A549 (cell line): ENCODE data around the gene OR2AJ1. TPM values are rescaled to one million over a fixed set of nuclear protein-coding genes. Genes with fewer than 3 reads are reported as not detected.
A peak's percentile ranks its signal among the peaks of the same experiment; 100 is the strongest.

Experiments used
- ATAC-seq, 2 experiments: fragments of 200-7000 bp in 1 of 2; fragments of >200 bp in 1 of 2; cut with Nextera tagmentation in 1 of 2; cut with Tn5 transposase in 1 of 2; 3 replicates each; pipeline versions ENCODE4 v1.8.0 to v1.9.1; 2018 to 2020; ENCODE audit warnings: mild to moderate bottlenecking in 1 of 2, moderate library complexity in 1 of 2
- CTCF ChIA-PET: fragments of 300-600 bp; sonication (Branson Sonifier 250); formaldehyde crosslinking; extraction: SDS; loops from one replicate; lab custom pipeline; 2021; ENCODE audit warnings: antibody characterized with exemption, inconsistent platforms; lab: Yijun Ruan, JAX
- POLR2A ChIA-PET: fragments of 350-600 bp; formaldehyde crosslinking; extraction: SDS; loops from one replicate; lab custom pipeline; 2021; ENCODE audit warnings: antibody characterized with exemption, inconsistent platforms; lab: Yijun Ruan, JAX
- DNase-seq, 2 experiments: peaks; one replicate each; pipeline versions ENCODE4 v3.0.0 to v3.0.0-alpha.2; 2011 to 2016; ENCODE audit warnings: low read depth in 1 of 2, low spot score in 1 of 2
- FAIRE-seq: peaks from 2 replicates; lab custom pipeline; 2011; peaks lifted over from hg19 to GRCh38; lab: Jason Lieb, UNC
- H3K27ac ChIP-seq, 2 experiments: fragments of >200 bp; sonication (Bioruptor Twin); formaldehyde crosslinking; 3 replicates each; pipeline ENCODE4 v1.5.1; 2016 to 2017
- H3K4me1 ChIP-seq: fragments of >200 bp; sonication (Bioruptor Twin); formaldehyde crosslinking; 3 replicates; pipeline ENCODE4 v1.6.1; 2016
- H3K4me2 ChIP-seq: fragments of >200 bp; sonication (Bioruptor Twin); formaldehyde crosslinking; 3 replicates; pipeline ENCODE4 v1.6.1; 2016
- H3K4me3 ChIP-seq: fragments of >200 bp; sonication (Bioruptor Twin); formaldehyde crosslinking; 3 replicates; pipeline ENCODE4 v1.5.1; 2016
- H3K9me3 ChIP-seq: fragments of >200 bp; sonication (Bioruptor Twin); formaldehyde crosslinking; 3 replicates; pipeline ENCODE4 v1.6.1; 2016
- CHD4 ChIP-seq: fragments of 200-600 bp; sonication (generic); IDR thresholded peaks from 2 replicates; pipeline ENCODE4 v1.6.1; 2016; ENCODE audit warnings: antibody characterized with exemption, mild to moderate bottlenecking, borderline replicate concordance
- EP300 ChIP-seq, 2 experiments: fragments of >200 bp; sonication (Bioruptor Twin); formaldehyde crosslinking; IDR thresholded peaks; 2 replicates in 1 of 2; 3 replicates in 1 of 2; pipeline ENCODE4 v1.6.1; 2016 to 2017
- FOSL2 ChIP-seq, 2 experiments: fragments of 450-650 bp in 1 of 2; fragments of >200 bp in 1 of 2; sonication (Bioruptor Twin) in 1 of 2; formaldehyde crosslinking; IDR thresholded peaks; 2 replicates each; pipeline versions ENCODE4 v1.5.0 to v1.6.1; 2016 to 2020; ENCODE audit warnings: mild to moderate bottlenecking in 1 of 2, moderate library complexity in 1 of 2
- FOXS1 ChIP-seq: fragments of 250-450 bp; sonication (Bioruptor Pico); IDR thresholded peaks from 2 replicates; pipeline ENCODE4 v1.5.0; 2020; ENCODE audit warnings: mild to moderate bottlenecking, moderate library complexity
- HDAC2 ChIP-seq: fragments of 200-600 bp; sonication (generic); IDR thresholded peaks from 2 replicates; pipeline ENCODE4 v1.6.1; 2016
- JUN ChIP-seq, 2 experiments: fragments of >200 bp; sonication (Bioruptor Twin); formaldehyde crosslinking; IDR thresholded peaks; 2 replicates in 1 of 2; 3 replicates in 1 of 2; pipeline ENCODE4 v1.6.1; 2016 to 2017
- KDM5A ChIP-seq: fragments of 200-600 bp; sonication (generic); IDR thresholded peaks from 2 replicates; pipeline ENCODE4 v1.6.1; 2016; ENCODE audit warnings: antibody characterized with exemption, mild to moderate bottlenecking
- MAFK ChIP-seq: fragments of 450-650 bp; IDR thresholded peaks from 2 replicates; pipeline ENCODE4 v1.6.1; 2014; ENCODE audit not compliant: partially characterized antibody
- POLR2AphosphoS2 ChIP-seq: conservative IDR thresholded peaks from 2 replicates; pipeline ENCODE4 v1.6.1; 2012; ENCODE audit warnings: low read length, improper control_type of control experiment, inconsistent platforms
- RCOR1 ChIP-seq: fragments of 150-350 bp; IDR thresholded peaks from 2 replicates; pipeline ENCODE4 v1.6.1; 2014; ENCODE audit warnings: antibody characterized with exemption, low read length, low read depth
- SMC3 ChIP-seq: fragments of >200 bp; sonication (Bioruptor Twin); formaldehyde crosslinking; IDR thresholded peaks from 3 replicates; pipeline ENCODE4 v1.6.1; 2018; ENCODE audit warnings: inconsistent platforms
- SREBF2 ChIP-seq: fragments of 450-650 bp; IDR thresholded peaks from 2 replicates; pipeline ENCODE4 v1.6.1; 2014; ENCODE audit warnings: mild to moderate bottlenecking, moderate library complexity
- TFCP2L1 ChIP-seq: fragments of 250-450 bp; sonication (Bioruptor Pico); IDR thresholded peaks from 2 replicates; pipeline ENCODE4 v1.5.0; 2021; ENCODE audit warnings: mild to moderate bottlenecking
- TP53 ChIP-seq: fragments of 250-450 bp; sonication (Bioruptor Pico); IDR thresholded peaks from 2 replicates; pipeline ENCODE4 v1.5.0; 2021; ENCODE audit warnings: mild to moderate bottlenecking, moderate library complexity
- ZFP36 ChIP-seq: fragments of 450-650 bp; IDR thresholded peaks from 2 replicates; pipeline ENCODE4 v1.6.1; 2014; ENCODE audit warnings: borderline replicate concordance; ENCODE audit not compliant: partially characterized antibody
- WGBS: methylation state at CpG from one replicate; pipeline ENCODE4 v1.1.6; 2017; ENCODE audit errors: missing lambda C conversion rate; 5-methylcytosine and 5-hydroxymethylcytosine counted together
- polyA plus RNA-seq, 4 experiments: library from polyadenylated mRNA; depleted of rRNA in 3 of 4; stranded (reverse); fragments of >200 nt; fragmentation: RNase III in 1 of 4; extraction: RNeasy Plus Mini Kit Qiagen cat#74134 plus additional on column Dnase treatment in 1 of 4; gene quantifications; 2 replicates in 3 of 4; 3 replicates in 1 of 4; pipeline ENCODE4 v1.2.3, GENCODE V29; 2011 to 2017
- TF ChIP-seq, protein P1 (sequence below): fragments of >200 bp; sonication (Bioruptor Twin); formaldehyde crosslinking; IDR thresholded peaks from 3 replicates; pipeline ENCODE4 v1.6.1; 2016
- TF ChIP-seq, protein P2 (sequence below): fragments of >200 bp; sonication (Bioruptor Twin); formaldehyde crosslinking; IDR thresholded peaks from 2 replicates; pipeline ENCODE4 v1.6.1; 2016
- TF ChIP-seq, protein P3 (sequence below): fragments of 150-350 bp; IDR thresholded peaks from 2 replicates; pipeline ENCODE4 v1.6.1; 2014; ENCODE audit warnings: low read depth, mild to moderate bottlenecking, low read length

Gene OR2AJ1
- polyA plus RNA-seq, 2 of the 4 experiments (the other 2 are of a cell fraction), result not detected

DNA sequence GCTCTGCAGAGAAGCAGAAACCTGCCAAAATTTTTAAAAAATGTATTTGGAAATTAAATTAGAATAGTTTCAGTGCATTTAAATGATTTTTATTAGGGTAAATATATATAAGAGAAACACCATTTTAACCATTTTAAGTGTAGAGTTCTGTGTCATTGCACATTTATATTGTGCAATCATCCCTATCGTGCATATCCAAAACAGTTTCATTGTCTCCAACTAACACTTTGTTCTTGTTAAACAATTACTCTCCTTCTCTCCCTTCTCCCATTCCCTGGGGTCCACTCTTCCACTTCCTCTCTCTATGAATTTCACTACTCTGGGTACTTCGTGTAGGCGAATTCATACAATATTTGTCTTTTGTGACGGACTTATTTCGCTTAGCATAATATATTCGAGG is 17.9 kb downstream of the OR2AJ1 start (continued):
- TF ChIP-seq, protein P1, sequence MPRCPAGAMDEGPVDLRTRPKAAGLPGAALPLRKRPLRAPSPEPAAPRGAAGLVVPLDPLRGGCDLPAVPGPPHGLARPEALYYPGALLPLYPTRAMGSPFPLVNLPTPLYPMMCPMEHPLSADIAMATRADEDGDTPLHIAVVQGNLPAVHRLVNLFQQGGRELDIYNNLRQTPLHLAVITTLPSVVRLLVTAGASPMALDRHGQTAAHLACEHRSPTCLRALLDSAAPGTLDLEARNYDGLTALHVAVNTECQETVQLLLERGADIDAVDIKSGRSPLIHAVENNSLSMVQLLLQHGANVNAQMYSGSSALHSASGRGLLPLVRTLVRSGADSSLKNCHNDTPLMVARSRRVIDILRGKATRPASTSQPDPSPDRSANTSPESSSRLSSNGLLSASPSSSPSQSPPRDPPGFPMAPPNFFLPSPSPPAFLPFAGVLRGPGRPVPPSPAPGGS, result no peak

DNA sequence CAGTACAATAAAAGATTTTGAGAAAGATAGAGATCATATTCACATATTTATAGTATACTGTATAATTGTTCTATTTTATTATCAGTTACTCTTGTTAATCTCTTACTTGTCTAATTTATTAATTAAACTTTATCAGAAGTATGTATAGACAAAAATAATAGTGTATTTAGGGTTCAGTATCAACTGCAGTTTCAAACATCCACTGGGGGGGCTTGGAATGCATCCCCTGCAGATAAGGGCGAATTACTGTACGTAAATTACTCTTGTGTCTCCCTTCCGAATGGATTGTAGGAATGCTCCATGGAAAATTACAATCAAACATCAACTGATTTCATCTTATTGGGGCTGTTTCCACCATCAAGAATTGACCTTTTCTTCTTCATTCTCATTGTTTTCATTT is 23.9 kb downstream of the OR2AJ1 start, which contains the start of gene OR2L8:
Gene OR2L8, plus strand, starts transcription at position 301 of the 400 bp plus-strand sequence. Its CDS starts 0 bp downstream, at position 301.
- no peaks in the 10 kb centered on the region; the same call in 2 of the 3 replicates for H3K9me3 ChIP-seq
- DNase-seq (no peak), ATAC-seq (no peak), FAIRE-seq (no peak)
- TF ChIP-seq FOSL2 (IDR thresholded peaks at IDR 0.05) (no peak), FOSL2 (CRISPR knock-in tag; IDR thresholded peaks at IDR 0.05) (no peak), HDAC2 (no peak), FOXS1 (CRISPR knock-in tag) (no peak), SREBF2 (no peak), JUN (IDR thresholded peaks at IDR 0.05) (no peak), KDM5A (no peak), CHD4 (no peak), TFCP2L1 (CRISPR knock-in tag) (no peak), RCOR1 (no peak)
- TF ChIP-seq, protein P2, sequence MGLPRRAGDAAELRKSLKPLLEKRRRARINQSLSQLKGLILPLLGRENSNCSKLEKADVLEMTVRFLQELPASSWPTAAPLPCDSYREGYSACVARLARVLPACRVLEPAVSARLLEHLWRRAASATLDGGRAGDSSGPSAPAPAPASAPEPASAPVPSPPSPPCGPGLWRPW, result no peak
- TF ChIP-seq, protein P3, sequence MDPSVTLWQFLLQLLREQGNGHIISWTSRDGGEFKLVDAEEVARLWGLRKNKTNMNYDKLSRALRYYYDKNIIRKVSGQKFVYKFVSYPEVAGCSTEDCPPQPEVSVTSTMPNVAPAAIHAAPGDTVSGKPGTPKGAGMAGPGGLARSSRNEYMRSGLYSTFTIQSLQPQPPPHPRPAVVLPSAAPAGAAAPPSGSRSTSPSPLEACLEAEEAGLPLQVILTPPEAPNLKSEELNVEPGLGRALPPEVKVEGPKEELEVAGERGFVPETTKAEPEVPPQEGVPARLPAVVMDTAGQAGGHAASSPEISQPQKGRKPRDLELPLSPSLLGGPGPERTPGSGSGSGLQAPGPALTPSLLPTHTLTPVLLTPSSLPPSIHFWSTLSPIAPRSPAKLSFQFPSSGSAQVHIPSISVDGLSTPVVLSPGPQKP, result no peak
- CTCF ChIA-PET, result no interaction called here
- 17% methylated on average over 3 of the region's 3 CpGs for WGBS
- no peaks in the 10 kb centered on the region for H3K4me1 ChIP-seq
- no peak within 1 kb of the TSS for H3K4me3 ChIP-seq
- no peak within 1 kb of the TSS for H3K4me2 ChIP-seq
- POLR2A ChIA-PET, result no interaction called here
- no peak within 1 kb of the TSS for H3K27ac ChIP-seq

DNA sequence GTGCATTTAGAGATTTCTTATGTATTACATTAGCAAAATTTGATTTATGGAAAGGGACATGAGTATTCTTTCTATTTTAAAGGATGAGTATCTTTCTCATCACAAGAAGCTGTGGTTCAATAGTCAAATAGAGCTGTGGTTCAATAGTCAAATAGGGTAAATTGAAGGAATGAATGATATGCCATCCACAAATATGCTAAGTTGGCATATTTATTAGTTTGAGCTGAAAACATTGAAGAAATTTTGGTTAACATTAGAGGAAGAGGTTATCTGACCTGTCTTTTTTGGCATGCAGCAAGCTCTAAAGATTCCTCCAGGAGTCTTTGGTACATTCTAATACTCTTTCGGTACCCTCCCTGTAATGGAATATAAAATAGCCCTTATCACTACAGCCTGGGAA is 28.7 kb downstream of the OR2AJ1 start:
- Histone ChIP-seq H3K4me2 (no peak overlapping the region), H3K9me3 (no peaks in the 10 kb centered on the region; the same call in 2 of the 3 replicates), H3K4me3 (no peak overlapping the region), H3K4me1 (no peaks in the 10 kb centered on the region), H3K27ac (no peak overlapping the region)
- WGBS, result 18% methylated on average over 1 of the region's 1 CpG
- FAIRE-seq (no peak), ATAC-seq (no peak), DNase-seq (no peak)
- CTCF ChIA-PET, result no interaction called here
- POLR2A ChIA-PET, result no interaction called here
- TF ChIP-seq SMC3, result no peak
- peak; percentile 88 for TF ChIP-seq MAFK
- no peak for TF ChIP-seq ZFP36
- no peak for TF ChIP-seq POLR2AphosphoS2
- no peak for TF ChIP-seq FOSL2 (IDR thresholded peaks at IDR 0.05)
- TF ChIP-seq FOSL2 (CRISPR knock-in tag; IDR thresholded peaks at IDR 0.05), result no peak

DNA sequence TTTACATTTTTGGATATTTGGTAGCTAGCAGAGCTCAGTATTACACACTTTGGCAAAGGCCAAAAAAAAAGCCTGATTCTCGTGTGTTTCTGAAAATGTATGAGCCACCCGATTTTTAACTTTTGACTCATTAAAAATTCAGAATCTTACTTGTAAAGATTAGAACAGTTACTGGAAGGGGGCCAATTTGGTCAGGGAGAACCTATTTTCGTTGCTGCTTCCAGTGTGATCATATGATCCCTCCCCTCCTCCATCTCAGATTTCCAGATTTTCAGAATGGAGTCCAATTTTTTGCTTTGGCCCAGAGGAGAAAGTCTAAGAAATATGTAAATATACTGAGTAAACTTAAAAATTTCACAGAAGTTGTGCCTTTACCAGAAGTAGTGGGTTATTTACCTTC is 37.1 kb downstream of the OR2AJ1 start:
- Histone ChIP-seq H3K9me3 (0 out of 3 replicates have a peak, but pooled peaks cover 3% of the 10 kb centered on the region), H3K4me3 (no peak overlapping the region), H3K27ac (no peak overlapping the region), H3K4me2 (no peak overlapping the region), H3K4me1 (no peaks in the 10 kb centered on the region)
- POLR2A ChIA-PET, result no interaction called here
- WGBS, result 0% methylated on average over 3 of the region's 3 CpGs
- no peak for FAIRE-seq
- no peak for DNase-seq
- CTCF ChIA-PET, result no interaction called here
- TF ChIP-seq TP53 (CRISPR knock-in tag) (no peak), CHD4 (no peak), EP300 (IDR thresholded peaks at IDR 0.05) (no peak)
- ATAC-seq, result no peak
